ENCODE data around the gene DNAJC2. TPM values are rescaled to one million over a fixed set of nuclear protein-coding genes. Genes with fewer than 3 reads are reported as not detected.

The DNAJC2 gene
- polyA plus RNA-seq, 1 experiment = 31.7 TPM

DNA sequence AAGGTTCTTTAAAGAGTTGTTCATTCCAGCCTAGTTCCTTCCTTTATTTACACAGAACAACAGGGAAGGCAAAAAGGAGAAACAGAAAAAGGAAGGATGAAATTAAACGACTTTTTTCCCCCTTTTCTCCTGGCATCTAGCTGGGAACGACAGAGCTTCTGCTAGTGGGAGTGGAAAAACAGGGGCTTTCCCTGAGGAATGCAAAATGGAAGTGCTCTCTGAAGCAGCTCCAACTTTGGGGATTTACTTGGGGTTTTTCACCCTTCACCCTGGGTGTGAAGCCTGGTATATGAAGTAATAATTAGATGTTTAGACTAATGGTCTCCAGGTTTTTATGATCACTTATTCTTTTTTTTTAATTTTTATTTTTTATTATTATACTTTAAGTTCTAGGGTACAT lies 43.1 kb downstream of the DNAJC2 start:
- no peaks in the 10 kb centered on the region for H3K9me3 ChIP-seq (ENCODE audit: control insufficient read depth, insufficient read depth, low read length)
- ChIA-PET CTCF (no interaction called here), POLR2A (no interaction called here)
- H3K27ac ChIP-seq (ENCODE audit: low read depth, low read length) = no peak overlapping the region
- TF ChIP-seq, protein P1, sequence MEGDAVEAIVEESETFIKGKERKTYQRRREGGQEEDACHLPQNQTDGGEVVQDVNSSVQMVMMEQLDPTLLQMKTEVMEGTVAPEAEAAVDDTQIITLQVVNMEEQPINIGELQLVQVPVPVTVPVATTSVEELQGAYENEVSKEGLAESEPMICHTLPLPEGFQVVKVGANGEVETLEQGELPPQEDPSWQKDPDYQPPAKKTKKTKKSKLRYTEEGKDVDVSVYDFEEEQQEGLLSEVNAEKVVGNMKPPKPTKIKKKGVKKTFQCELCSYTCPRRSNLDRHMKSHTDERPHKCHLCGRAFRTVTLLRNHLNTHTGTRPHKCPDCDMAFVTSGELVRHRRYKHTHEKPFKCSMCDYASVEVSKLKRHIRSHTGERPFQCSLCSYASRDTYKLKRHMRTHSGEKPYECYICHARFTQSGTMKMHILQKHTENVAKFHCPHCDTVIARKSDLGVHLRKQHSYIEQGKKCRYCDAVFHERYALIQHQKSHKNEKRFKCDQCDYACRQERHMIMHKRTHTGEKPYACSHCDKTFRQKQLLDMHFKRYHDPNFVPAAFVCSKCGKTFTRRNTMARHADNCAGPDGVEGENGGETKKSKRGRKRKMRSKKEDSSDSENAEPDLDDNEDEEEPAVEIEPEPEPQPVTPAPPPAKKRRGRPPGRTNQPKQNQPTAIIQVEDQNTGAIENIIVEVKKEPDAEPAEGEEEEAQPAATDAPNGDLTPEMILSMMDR (IDR thresholded peaks at IDR 0.05; ENCODE audit: low read depth, low read length) = no peak
- no peak for DNase-seq (ENCODE audit: low read depth, low spot score)
- no peak overlapping the region for H3K4me3 ChIP-seq (ENCODE audit: low read depth, low read length)
- no peaks in the 10 kb centered on the region for H3K27me3 ChIP-seq (ENCODE audit: control insufficient read depth, insufficient read depth, low read length)

- ChIA-PET CTCF (interaction anchor here (0.7 kb wide), 1 partner anchor 9 kb away, joined by 3 read pairs; no protein-coding TSS in a partner anchor), POLR2A (no interaction called here)
- Histone ChIP-seq H3K9me3 (ENCODE audit: control insufficient read depth, insufficient read depth, low read length) (no peaks in the 10 kb centered on the region), H3K27ac (ENCODE audit: low read depth, low read length) (no peak overlapping the region), H3K4me3 (ENCODE audit: low read depth, low read length) (no peak overlapping the region), H3K27me3 (ENCODE audit: control insufficient read depth, insufficient read depth, low read length) (no peaks in the 10 kb centered on the region)
- DNase-seq (ENCODE audit: low read depth, low spot score) = no peak
- TF ChIP-seq, protein P1 (IDR thresholded peaks at IDR 0.05; ENCODE audit: low read depth, low read length) = no peak
Measured at GRCh38 chr7:103299660-103300059, 44.9 kb downstream of the DNAJC2 start.

DNA sequence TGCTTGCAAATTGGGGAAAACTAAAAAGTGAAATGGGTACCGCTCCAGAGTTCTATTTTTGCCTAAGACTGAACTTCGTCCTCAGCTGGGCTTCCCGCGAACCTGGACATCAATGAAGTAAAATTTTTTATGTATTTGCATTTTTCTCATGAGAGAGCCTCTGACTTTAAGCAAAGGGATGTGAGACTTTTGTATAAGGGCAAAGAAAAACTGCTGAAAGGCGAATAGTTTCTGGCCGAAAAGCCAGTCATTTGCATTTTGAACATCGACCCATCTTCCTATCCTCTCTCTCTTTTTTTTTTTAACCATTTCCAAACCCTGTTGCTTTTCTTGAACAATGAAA lies 46.8 kb downstream of the DNAJC2 start:
- ChIA-PET CTCF (interaction anchor here (0.7 to 2.5 kb wide), 4 partner anchors 9 to 51 kb away, joined by 3 to 21 read pairs (median 4); no protein-coding TSS in a partner anchor), POLR2A (no interaction called here)
- Histone ChIP-seq H3K27ac (ENCODE audit: low read depth, low read length) (peak overlapping the region; percentile 86), H3K9me3 (ENCODE audit: control insufficient read depth, insufficient read depth, low read length) (no peaks in the 10 kb centered on the region), H3K4me3 (ENCODE audit: low read depth, low read length) (peak overlapping the region; percentile 76), H3K27me3 (ENCODE audit: control insufficient read depth, insufficient read depth, low read length) (no peaks in the 10 kb centered on the region)
- TF ChIP-seq, protein P1 (IDR thresholded peaks at IDR 0.05; ENCODE audit: low read depth, low read length) = no peak
- DNase-seq (ENCODE audit: low read depth, low spot score) = no peak

GRCh38 chr7:103296901-103297836 lies 47.4 kb downstream of the DNAJC2 start, which contains the start of gene PMPCB:
PMPCB (plus strand) TSS chr7:103297435; CDS start chr7:103297460, 25 bp downstream.
- Histone ChIP-seq H3K9me3 (ENCODE audit: control insufficient read depth, insufficient read depth, low read length) (no peaks in the 10 kb centered on the region), H3K27me3 (ENCODE audit: control insufficient read depth, insufficient read depth, low read length) (no peaks in the 10 kb centered on the region), H3K27ac (ENCODE audit: low read depth, low read length) (peak within 1 kb of the TSS; percentile 86), H3K4me3 (ENCODE audit: low read depth, low read length) (peak within 1 kb of the TSS; percentile 76)
- peak; percentile 77 for DNase-seq (ENCODE audit: low read depth, low spot score)
- POLR2A ChIA-PET = interaction anchor here (0.5 kb wide), 1 partner anchor 16 kb away, joined by 4 read pairs; no protein-coding TSS in a partner anchor
- TF ChIP-seq, protein P1 (IDR thresholded peaks at IDR 0.05; ENCODE audit: low read depth, low read length) = peak; percentile 94
- CTCF ChIA-PET = interaction anchor here (0.7 to 2.5 kb wide), 5 partner anchors 9 to 111 kb away, joined by 3 to 21 read pairs (median 4); no protein-coding TSS in a partner anchor

DNA sequence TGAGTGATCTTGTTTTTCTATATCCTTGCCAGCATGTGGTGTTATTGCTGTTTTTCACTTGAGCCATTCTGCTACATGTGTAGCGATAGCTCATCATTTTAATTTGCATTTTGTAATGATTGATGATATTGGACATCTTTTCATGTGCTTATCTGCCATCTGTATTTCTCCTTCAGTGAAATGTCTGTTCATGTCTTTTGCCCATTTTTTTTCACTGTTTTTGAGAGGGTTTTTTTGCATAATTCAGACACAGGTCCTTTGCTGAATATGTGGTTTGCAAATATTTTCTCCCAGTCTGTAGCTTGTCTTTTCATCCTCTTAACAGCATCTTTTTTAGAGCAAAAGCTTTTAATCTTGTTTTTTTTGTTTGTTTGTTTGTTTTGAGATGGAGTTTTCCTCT lies 51.0 kb downstream of the DNAJC2 start:
- ChIA-PET CTCF (no interaction called here), POLR2A (no interaction called here)
- Histone ChIP-seq H3K27me3 (ENCODE audit: control insufficient read depth, insufficient read depth, low read length) (peaks cover 7% of the 10 kb centered on the region), H3K4me3 (ENCODE audit: low read depth, low read length) (no peak overlapping the region), H3K27ac (ENCODE audit: low read depth, low read length) (no peak overlapping the region), H3K9me3 (ENCODE audit: control insufficient read depth, insufficient read depth, low read length) (no peaks in the 10 kb centered on the region)
- TF ChIP-seq, protein P1 (IDR thresholded peaks at IDR 0.05; ENCODE audit: low read depth, low read length) = no peak
- no peak for DNase-seq (ENCODE audit: low read depth, low spot score)
